ENCODE data around the gene CORO2B.

DNA sequence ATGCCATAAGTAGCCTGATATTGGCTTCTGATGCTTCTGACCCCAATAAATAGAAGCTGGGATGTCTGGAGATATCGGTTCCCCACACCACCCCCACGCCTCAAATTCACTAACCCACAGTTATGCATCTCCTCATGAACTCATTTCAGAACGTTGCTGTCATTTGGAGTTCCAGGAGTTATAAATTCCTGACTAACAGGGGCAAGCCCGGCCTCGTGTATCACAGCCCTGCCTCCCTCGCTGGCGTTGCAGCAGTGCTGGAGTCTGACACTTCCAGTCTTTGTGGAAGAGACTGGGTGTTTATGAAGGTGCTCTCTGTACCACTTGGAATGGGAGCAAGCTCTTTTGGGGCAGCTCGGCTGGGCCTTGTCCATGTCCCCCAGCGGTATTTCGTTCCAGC lies 140.9 kb downstream of the CORO2B start:
- TF ChIP-seq, protein P1, sequence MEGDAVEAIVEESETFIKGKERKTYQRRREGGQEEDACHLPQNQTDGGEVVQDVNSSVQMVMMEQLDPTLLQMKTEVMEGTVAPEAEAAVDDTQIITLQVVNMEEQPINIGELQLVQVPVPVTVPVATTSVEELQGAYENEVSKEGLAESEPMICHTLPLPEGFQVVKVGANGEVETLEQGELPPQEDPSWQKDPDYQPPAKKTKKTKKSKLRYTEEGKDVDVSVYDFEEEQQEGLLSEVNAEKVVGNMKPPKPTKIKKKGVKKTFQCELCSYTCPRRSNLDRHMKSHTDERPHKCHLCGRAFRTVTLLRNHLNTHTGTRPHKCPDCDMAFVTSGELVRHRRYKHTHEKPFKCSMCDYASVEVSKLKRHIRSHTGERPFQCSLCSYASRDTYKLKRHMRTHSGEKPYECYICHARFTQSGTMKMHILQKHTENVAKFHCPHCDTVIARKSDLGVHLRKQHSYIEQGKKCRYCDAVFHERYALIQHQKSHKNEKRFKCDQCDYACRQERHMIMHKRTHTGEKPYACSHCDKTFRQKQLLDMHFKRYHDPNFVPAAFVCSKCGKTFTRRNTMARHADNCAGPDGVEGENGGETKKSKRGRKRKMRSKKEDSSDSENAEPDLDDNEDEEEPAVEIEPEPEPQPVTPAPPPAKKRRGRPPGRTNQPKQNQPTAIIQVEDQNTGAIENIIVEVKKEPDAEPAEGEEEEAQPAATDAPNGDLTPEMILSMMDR (conservative IDR thresholded peaks at IDR 0.05; ENCODE audit: low read depth, low read length) = no peak
- TF ChIP-seq BHLHE40 (IDR thresholded peaks at IDR 0.05; ENCODE audit: low read depth, low read length) (no peak), POLR2A (IDR thresholded peaks at IDR 0.05; ENCODE audit: low read depth, low read length) (no peak), CEBPB (IDR thresholded peaks at IDR 0.05; ENCODE audit: low read depth, low read length) (no peak), RAD21 (IDR thresholded peaks at IDR 0.05; ENCODE audit: low read length) (no peak), MAZ (IDR thresholded peaks at IDR 0.05; ENCODE audit: borderline replicate concordance, low read depth, low read length) (no peak), FOS (IDR thresholded peaks at IDR 0.05; ENCODE audit: low read depth, low read length) (no peak), RFX5 (IDR thresholded peaks at IDR 0.05; ENCODE audit: low read depth, low read length) (no peak), RCOR1 (IDR thresholded peaks at IDR 0.05; ENCODE audit: insufficient replicate concordance, low read length) (no peak), NFE2L2 (IDR thresholded peaks at IDR 0.05; ENCODE audit: low read depth, low read length) (no peak), CHD1 (IDR thresholded peaks at IDR 0.05; ENCODE audit: low read depth, low read length) (no peak)
- TF ChIP-seq, protein P2, sequence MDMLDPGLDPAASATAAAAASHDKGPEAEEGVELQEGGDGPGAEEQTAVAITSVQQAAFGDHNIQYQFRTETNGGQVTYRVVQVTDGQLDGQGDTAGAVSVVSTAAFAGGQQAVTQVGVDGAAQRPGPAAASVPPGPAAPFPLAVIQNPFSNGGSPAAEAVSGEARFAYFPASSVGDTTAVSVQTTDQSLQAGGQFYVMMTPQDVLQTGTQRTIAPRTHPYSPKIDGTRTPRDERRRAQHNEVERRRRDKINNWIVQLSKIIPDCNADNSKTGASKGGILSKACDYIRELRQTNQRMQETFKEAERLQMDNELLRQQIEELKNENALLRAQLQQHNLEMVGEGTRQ (IDR thresholded peaks at IDR 0.05; ENCODE audit: low read depth, low read length) = no peak
